ENCODE results near the gene CFAP107.
"Not testable (repeated sequence)": the region's sequence is repeated elsewhere in the genome, so short reads cannot be mapped to it uniquely, and the experiment has no call there.

The CFAP107 gene

DNA sequence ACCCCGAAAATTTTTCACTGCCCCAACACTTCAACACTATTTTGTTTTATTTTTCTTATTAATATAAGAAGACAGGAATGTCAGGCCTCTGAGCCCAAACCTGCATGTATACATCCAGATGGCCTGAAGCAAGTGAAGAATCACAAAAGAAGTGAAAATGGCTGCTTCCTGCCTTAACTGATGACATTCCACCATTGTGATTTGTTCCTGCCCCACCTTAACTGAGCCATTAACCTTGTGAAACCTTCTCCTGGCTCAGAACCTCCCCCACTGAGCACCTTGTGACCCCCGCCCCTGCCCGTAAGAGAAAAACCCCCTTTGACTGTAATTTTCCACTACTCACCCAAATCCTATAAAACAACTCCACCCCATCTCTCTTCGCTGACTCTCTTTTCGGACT, 32.3 kb upstream of the CFAP107 start:
- H3K4me2 ChIP-seq (ENCODE audit: low read length); H2BK5ac ChIP-seq (ENCODE audit: low read length); H3K9ac ChIP-seq (ENCODE audit: low read length); H3K79me2 ChIP-seq (ENCODE audit: control insufficient read depth, insufficient read depth, low read length); H4K8ac ChIP-seq (ENCODE audit: low read depth, low read length); H2BK15ac ChIP-seq (replicated peaks; ENCODE audit: low read depth); H4K5ac ChIP-seq (ENCODE audit: low read length); H3K36me3 ChIP-seq (ENCODE audit: control insufficient read depth, insufficient read depth, low read length); H3K4me3 ChIP-seq (ENCODE audit: low read length); H3K23ac ChIP-seq (ENCODE audit: low read length); H2AK5ac ChIP-seq (ENCODE audit: low read length); H3K79me1 ChIP-seq (ENCODE audit: low read length); H3K27me3 ChIP-seq (ENCODE audit: insufficient read depth, low read length, poor library complexity): not testable (repeated sequence)
- peak; percentile 65 for DNase-seq
- WGBS (ENCODE audit: extremely low coverage, insufficient coverage, low lambda C conversion rate), result no CpG with 5 or more reads among the region's 5 CpGs
- Histone ChIP-seq H2BK120ac (ENCODE audit: low read depth, low read length) (peak overlapping the region; percentile 64), H3K18ac (ENCODE audit: low read length) (peak overlapping the region; percentile 99), H3K4ac (ENCODE audit: low read depth, low read length) (peak overlapping the region; percentile 77), H3K27ac (ENCODE audit: low read depth, low read length) (peak overlapping the region; percentile 85), H3K56ac (ENCODE audit: low read length) (peak overlapping the region; percentile 17), H3K4me1 (ENCODE audit: control insufficient read depth, low read depth, low read length) (peaks cover 10% of the 10 kb centered on the region)

GRCh38 chr1:12714710-12715475, 31.1 kb upstream of the CFAP107 start:
- peak overlapping the region; percentile 4 for H2BK120ac ChIP-seq (ENCODE audit: low read depth, low read length)
- peak overlapping the region; percentile 76 for H2BK5ac ChIP-seq (ENCODE audit: low read length)
- no peak overlapping the region for H2AK5ac ChIP-seq (ENCODE audit: low read length)
- H3K4ac ChIP-seq (ENCODE audit: low read depth, low read length), result peak overlapping the region; percentile 90
- WGBS (ENCODE audit: extremely low coverage, insufficient coverage, low lambda C conversion rate), result no CpG with 5 or more reads among the region's 3 CpGs
- H2BK15ac ChIP-seq (replicated peaks; ENCODE audit: low read depth), result no peak overlapping the region
- no peak overlapping the region for H3K9ac ChIP-seq (ENCODE audit: low read length)
- H3K18ac ChIP-seq (ENCODE audit: low read length), result peak overlapping the region; percentile 82
- H3K27ac ChIP-seq (ENCODE audit: low read depth, low read length), result peak overlapping the region; percentile 60
- H3K4me1 ChIP-seq (ENCODE audit: control insufficient read depth, low read depth, low read length), result peaks cover 10% of the 10 kb centered on the region
- no peak overlapping the region for H3K4me2 ChIP-seq (ENCODE audit: low read length)
- peak; percentile 42 for DNase-seq
- no peak overlapping the region for H4K5ac ChIP-seq (ENCODE audit: low read length)
- H3K4me3 ChIP-seq (ENCODE audit: low read length), result no peak overlapping the region
- H3K79me1 ChIP-seq (ENCODE audit: low read length), result no peaks in the 10 kb centered on the region
- H3K23ac ChIP-seq (ENCODE audit: low read length), result no peak overlapping the region
- no peaks in the 10 kb centered on the region for H3K27me3 ChIP-seq (ENCODE audit: insufficient read depth, low read length, poor library complexity)
- H3K79me2 ChIP-seq (ENCODE audit: control insufficient read depth, insufficient read depth, low read length), result no peaks in the 10 kb centered on the region
- H3K36me3 ChIP-seq (ENCODE audit: control insufficient read depth, insufficient read depth, low read length), result no peaks in the 10 kb centered on the region
- H3K56ac ChIP-seq (ENCODE audit: low read length), result peak overlapping the region; percentile 11
- no peak overlapping the region for H4K8ac ChIP-seq (ENCODE audit: low read depth, low read length)

- peak within 1 kb of the TSS; percentile 0 for H3K18ac ChIP-seq (ENCODE audit: low read length)
- peaks cover 10% of the 10 kb centered on the region for H3K4me1 ChIP-seq (ENCODE audit: control insufficient read depth, low read depth, low read length)
- H3K4ac ChIP-seq (ENCODE audit: low read depth, low read length), result peak within 1 kb of the TSS; percentile 90
- no peak within 1 kb of the TSS for H2AK5ac ChIP-seq (ENCODE audit: low read length)
- H2BK15ac ChIP-seq (replicated peaks; ENCODE audit: low read depth), result no peak within 1 kb of the TSS
- H3K9ac ChIP-seq (ENCODE audit: low read length), result no peak within 1 kb of the TSS
- H3K27me3 ChIP-seq (ENCODE audit: insufficient read depth, low read length, poor library complexity), result no peaks in the 10 kb centered on the region
- no peak for DNase-seq
- H2BK5ac ChIP-seq (ENCODE audit: low read length), result peak within 1 kb of the TSS; percentile 76
- H3K23ac ChIP-seq (ENCODE audit: low read length), result peak within 1 kb of the TSS; percentile 59
- no peaks in the 10 kb centered on the region for H3K79me2 ChIP-seq (ENCODE audit: control insufficient read depth, insufficient read depth, low read length)
- no peaks in the 10 kb centered on the region for H3K36me3 ChIP-seq (ENCODE audit: control insufficient read depth, insufficient read depth, low read length)
- no peak within 1 kb of the TSS for H3K4me2 ChIP-seq (ENCODE audit: low read length)
- peak within 1 kb of the TSS; percentile 69 for H3K56ac ChIP-seq (ENCODE audit: low read length)
- H4K5ac ChIP-seq (ENCODE audit: low read length), result no peak within 1 kb of the TSS
- no CpG with 5 or more reads among the region's 8 CpGs for WGBS (ENCODE audit: extremely low coverage, insufficient coverage, low lambda C conversion rate)
- no peak within 1 kb of the TSS for H3K4me3 ChIP-seq (ENCODE audit: low read length)
- no peak within 1 kb of the TSS for H4K8ac ChIP-seq (ENCODE audit: low read depth, low read length)
- no peak within 1 kb of the TSS for H2BK120ac ChIP-seq (ENCODE audit: low read depth, low read length)
- H3K27ac ChIP-seq (ENCODE audit: low read depth, low read length), result peak within 1 kb of the TSS; percentile 60
- no peaks in the 10 kb centered on the region for H3K79me1 ChIP-seq (ENCODE audit: low read length)
Measured at GRCh38 chr1:12715896-12716437, 30.0 kb upstream of the CFAP107 start, which contains the start of gene AADACL3. Gene AADACL3, plus strand, starts transcription at chr1:12716110. Its CDS starts 67 bp downstream, at chr1:12716177.

DNA sequence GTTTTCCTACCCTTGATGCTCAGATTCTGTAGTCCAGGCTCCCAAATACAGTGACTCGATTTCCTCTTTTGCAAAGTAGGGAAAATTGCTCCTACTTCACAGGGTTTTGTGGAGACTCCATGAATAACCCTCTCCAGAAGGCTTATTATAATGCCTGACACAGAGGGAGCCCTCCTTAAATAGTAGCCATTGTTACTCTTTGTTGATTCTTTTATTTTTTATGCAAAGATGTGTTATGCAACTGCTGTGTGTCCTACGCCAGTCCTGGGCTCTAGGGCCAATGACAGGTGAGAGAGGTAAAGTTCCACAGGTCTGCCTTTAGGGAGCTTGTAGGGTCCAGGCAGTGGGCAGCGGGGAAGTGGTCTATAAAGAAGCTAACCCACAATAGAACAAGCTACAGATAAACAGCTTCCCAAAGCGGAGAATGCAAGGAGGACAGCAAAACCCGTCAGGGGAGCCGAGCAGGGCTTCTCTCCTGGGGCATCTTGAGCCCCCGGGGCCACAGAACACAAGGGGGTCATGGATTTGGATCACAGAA, 28.6 kb upstream of the CFAP107 start:
- Histone ChIP-seq H3K56ac (ENCODE audit: low read length) (no peak overlapping the region), H3K4me1 (ENCODE audit: control insufficient read depth, low read depth, low read length) (peaks cover 9% of the 10 kb centered on the region), H3K27me3 (ENCODE audit: insufficient read depth, low read length, poor library complexity) (no peaks in the 10 kb centered on the region), H3K79me2 (ENCODE audit: control insufficient read depth, insufficient read depth, low read length) (no peaks in the 10 kb centered on the region), H3K4me3 (ENCODE audit: low read length) (no peak overlapping the region), H3K4ac (ENCODE audit: low read depth, low read length) (no peak overlapping the region), H3K9ac (ENCODE audit: low read length) (no peak overlapping the region), H2BK120ac (ENCODE audit: low read depth, low read length) (no peak overlapping the region), H3K36me3 (ENCODE audit: control insufficient read depth, insufficient read depth, low read length) (no peaks in the 10 kb centered on the region), H2BK5ac (ENCODE audit: low read length) (no peak overlapping the region), H2AK5ac (ENCODE audit: low read length) (no peak overlapping the region), H3K79me1 (ENCODE audit: low read length) (no peaks in the 10 kb centered on the region), H2BK15ac (replicated peaks; ENCODE audit: low read depth) (no peak overlapping the region), H3K23ac (ENCODE audit: low read length) (no peak overlapping the region), H3K4me2 (ENCODE audit: low read length) (no peak overlapping the region), H4K5ac (ENCODE audit: low read length) (no peak overlapping the region), H3K18ac (ENCODE audit: low read length) (no peak overlapping the region), H3K27ac (ENCODE audit: low read depth, low read length) (no peak overlapping the region), H4K8ac (ENCODE audit: low read depth, low read length) (no peak overlapping the region)
- no CpG with 5 or more reads among the region's 7 CpGs for WGBS (ENCODE audit: extremely low coverage, insufficient coverage, low lambda C conversion rate)
- DNase-seq, result no peak

DNA sequence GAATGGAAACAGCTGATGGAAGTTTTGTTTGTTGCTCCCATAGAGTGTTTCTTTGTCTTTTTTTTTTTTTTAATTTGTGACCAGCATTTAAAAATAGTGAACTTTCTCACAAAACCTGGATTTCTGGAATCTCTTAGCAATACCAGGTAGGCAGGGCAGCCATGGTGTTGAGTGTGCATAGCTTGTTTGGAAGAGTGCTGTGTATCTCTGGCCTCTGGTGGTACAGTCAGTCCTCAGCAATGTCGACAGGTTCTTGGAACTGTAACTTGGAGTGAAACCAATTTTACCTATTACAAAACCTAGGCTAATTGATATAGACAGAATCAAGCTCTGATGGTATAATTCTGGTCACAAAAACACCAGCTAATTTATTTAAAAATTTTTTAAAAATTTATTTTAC, 23.4 kb upstream of the CFAP107 start:
- no peaks in the 10 kb centered on the region for H3K36me3 ChIP-seq (ENCODE audit: control insufficient read depth, insufficient read depth, low read length)
- H3K79me1 ChIP-seq (ENCODE audit: low read length), result no peaks in the 10 kb centered on the region
- no peaks in the 10 kb centered on the region for H3K4me1 ChIP-seq (ENCODE audit: control insufficient read depth, low read depth, low read length)
- no peaks in the 10 kb centered on the region for H3K79me2 ChIP-seq (ENCODE audit: control insufficient read depth, insufficient read depth, low read length)
- no peak overlapping the region for H2BK15ac ChIP-seq (replicated peaks; ENCODE audit: low read depth)
- H3K4me2 ChIP-seq (ENCODE audit: low read length), result no peak overlapping the region
- no peak overlapping the region for H3K27ac ChIP-seq (ENCODE audit: low read depth, low read length)
- H3K56ac ChIP-seq (ENCODE audit: low read length), result no peak overlapping the region
- no peak overlapping the region for H3K9ac ChIP-seq (ENCODE audit: low read length)
- DNase-seq, result no peak
- no peak overlapping the region for H4K8ac ChIP-seq (ENCODE audit: low read depth, low read length)
- H3K4ac ChIP-seq (ENCODE audit: low read depth, low read length), result no peak overlapping the region
- H2BK5ac ChIP-seq (ENCODE audit: low read length), result no peak overlapping the region
- no peak overlapping the region for H4K5ac ChIP-seq (ENCODE audit: low read length)
- no peaks in the 10 kb centered on the region for H3K27me3 ChIP-seq (ENCODE audit: insufficient read depth, low read length, poor library complexity)
- WGBS (ENCODE audit: extremely low coverage, insufficient coverage, low lambda C conversion rate), result no CpG with 5 or more reads among the region's 1 CpG
- no peak overlapping the region for H3K23ac ChIP-seq (ENCODE audit: low read length)
- H3K4me3 ChIP-seq (ENCODE audit: low read length), result no peak overlapping the region
- H2BK120ac ChIP-seq (ENCODE audit: low read depth, low read length), result no peak overlapping the region
- no peak overlapping the region for H2AK5ac ChIP-seq (ENCODE audit: low read length)
- no peak overlapping the region for H3K18ac ChIP-seq (ENCODE audit: low read length)
